ENCODE results near the gene ROBO1.

- TF ChIP-seq POLR2A (IDR thresholded peaks at IDR 0.05; ENCODE audit: low read depth, low read length) (no peak), EZH2 (IDR thresholded peaks at IDR 0.05; ENCODE audit: borderline replicate concordance, low read depth, low read length, severe bottlenecking) (no peak)
- TF ChIP-seq, protein P1, sequence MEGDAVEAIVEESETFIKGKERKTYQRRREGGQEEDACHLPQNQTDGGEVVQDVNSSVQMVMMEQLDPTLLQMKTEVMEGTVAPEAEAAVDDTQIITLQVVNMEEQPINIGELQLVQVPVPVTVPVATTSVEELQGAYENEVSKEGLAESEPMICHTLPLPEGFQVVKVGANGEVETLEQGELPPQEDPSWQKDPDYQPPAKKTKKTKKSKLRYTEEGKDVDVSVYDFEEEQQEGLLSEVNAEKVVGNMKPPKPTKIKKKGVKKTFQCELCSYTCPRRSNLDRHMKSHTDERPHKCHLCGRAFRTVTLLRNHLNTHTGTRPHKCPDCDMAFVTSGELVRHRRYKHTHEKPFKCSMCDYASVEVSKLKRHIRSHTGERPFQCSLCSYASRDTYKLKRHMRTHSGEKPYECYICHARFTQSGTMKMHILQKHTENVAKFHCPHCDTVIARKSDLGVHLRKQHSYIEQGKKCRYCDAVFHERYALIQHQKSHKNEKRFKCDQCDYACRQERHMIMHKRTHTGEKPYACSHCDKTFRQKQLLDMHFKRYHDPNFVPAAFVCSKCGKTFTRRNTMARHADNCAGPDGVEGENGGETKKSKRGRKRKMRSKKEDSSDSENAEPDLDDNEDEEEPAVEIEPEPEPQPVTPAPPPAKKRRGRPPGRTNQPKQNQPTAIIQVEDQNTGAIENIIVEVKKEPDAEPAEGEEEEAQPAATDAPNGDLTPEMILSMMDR (IDR thresholded peaks at IDR 0.05; ENCODE audit: extremely low read depth in 1 of 2, insufficient read depth in 1 of 2, low read depth in 1 of 2, low read length in 2 of 2): no peak
These were observed 216.4 kb downstream of the ROBO1 start for GRCh38 chr3:79551321-79551892.

Measured in endothelial cell of umbilical vein (primary cell).